ENCODE measurements around the gene KIAA2012.

DNA sequence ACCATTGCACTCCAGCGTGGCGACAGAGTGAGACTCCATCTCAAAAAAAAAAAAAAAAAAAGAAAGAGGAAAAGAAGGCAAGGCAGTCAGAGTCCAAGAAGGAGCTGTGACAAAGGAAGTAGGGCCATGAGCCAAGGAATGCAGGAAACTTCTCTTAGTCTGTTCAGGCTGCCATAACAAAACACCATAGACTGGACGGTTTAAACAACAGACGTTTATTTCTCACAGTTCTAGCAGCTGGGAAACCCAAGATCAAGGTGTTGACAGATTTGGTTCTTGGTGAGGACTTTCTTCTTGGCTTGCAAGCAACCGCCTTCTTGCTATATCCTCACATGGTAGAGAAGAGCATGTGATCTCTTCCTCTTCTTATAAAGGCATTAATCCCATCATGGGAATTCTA, 178.4 kb downstream of the KIAA2012 start:
- TF ChIP-seq TCF4 (CRISPR knock-in tag; IDR thresholded peaks at IDR 0.05; ENCODE audit: borderline replicate concordance) = no peak
- TF ChIP-seq, protein P1, sequence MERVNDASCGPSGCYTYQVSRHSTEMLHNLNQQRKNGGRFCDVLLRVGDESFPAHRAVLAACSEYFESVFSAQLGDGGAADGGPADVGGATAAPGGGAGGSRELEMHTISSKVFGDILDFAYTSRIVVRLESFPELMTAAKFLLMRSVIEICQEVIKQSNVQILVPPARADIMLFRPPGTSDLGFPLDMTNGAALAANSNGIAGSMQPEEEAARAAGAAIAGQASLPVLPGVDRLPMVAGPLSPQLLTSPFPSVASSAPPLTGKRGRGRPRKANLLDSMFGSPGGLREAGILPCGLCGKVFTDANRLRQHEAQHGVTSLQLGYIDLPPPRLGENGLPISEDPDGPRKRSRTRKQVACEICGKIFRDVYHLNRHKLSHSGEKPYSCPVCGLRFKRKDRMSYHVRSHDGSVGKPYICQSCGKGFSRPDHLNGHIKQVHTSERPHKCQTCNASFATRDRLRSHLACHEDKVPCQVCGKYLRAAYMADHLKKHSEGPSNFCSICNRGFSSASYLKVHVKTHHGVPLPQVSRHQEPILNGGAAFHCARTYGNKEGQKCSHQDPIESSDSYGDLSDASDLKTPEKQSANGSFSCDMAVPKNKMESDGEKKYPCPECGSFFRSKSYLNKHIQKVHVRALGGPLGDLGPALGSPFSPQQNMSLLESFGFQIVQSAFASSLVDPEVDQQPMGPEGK (CRISPR knock-in tag; IDR thresholded peaks at IDR 0.05; ENCODE audit: borderline replicate concordance) = no peak
